Measurements from ENCODE around the gene AOC3. TPM values are rescaled to one million over a fixed set of nuclear protein-coding genes. Genes with fewer than 3 reads are reported as not detected.
"Not testable (repeated sequence)": the region's sequence is repeated elsewhere in the genome, so short reads cannot be mapped to it uniquely, and the experiment has no call there.

AOC3 gene
- total RNA-seq, 1 experiment from 2014 or later = 2.8 TPM

GRCh38 chr17:42898147-42898811, 47.3 kb downstream of the AOC3 start:
- H2BK120ac ChIP-seq (ENCODE audit: low read depth, low read length, poor library complexity, severe bottlenecking) = no peak overlapping the region
- H4K91ac ChIP-seq (ENCODE audit: insufficient read length, low read depth, low read length) = no peak overlapping the region
- H2BK5ac ChIP-seq (ENCODE audit: insufficient read length, low read length) = no peak overlapping the region
- no peak overlapping the region for H2BK12ac ChIP-seq (ENCODE audit: insufficient read length, low read depth, low read length)
- no peak overlapping the region for H3K4ac ChIP-seq (ENCODE audit: low read depth, low read length)
- H3K23me2 ChIP-seq (ENCODE audit: insufficient read length, low read depth, low read length, poor library complexity, severe bottlenecking) = no peaks in the 10 kb centered on the region
- no peaks in the 10 kb centered on the region for H3K79me2 ChIP-seq (ENCODE audit: insufficient read depth, low read length)
- H3K9me3 ChIP-seq (ENCODE audit: control insufficient read depth, low read depth, low read length) = no peaks in the 10 kb centered on the region
- no peak overlapping the region for H3K56ac ChIP-seq (ENCODE audit: insufficient read length, low read depth, low read length)
- no peak overlapping the region for H4K8ac ChIP-seq (replicated peaks; ENCODE audit: insufficient read length, low read depth, low read length)
- H3K23ac ChIP-seq (ENCODE audit: insufficient read length, low read depth, low read length) = no peak overlapping the region
- H4K5ac ChIP-seq (ENCODE audit: insufficient read length, low read depth, low read length) = no peak overlapping the region
- Mint-ChIP-seq H3K4me1 (peaks cover 7 to 8% of the 10 kb centered on the region in 2 experiments), H3K36me3 (ENCODE audit: insufficient read depth in 1 of 3, low read depth in 3 of 3) (no peaks in the 10 kb centered on the region), H3K4me3 (no peak overlapping the region; a peak in 1 of 5 replicates), H3K27ac (no peak overlapping the region), H3K9me3 (peaks cover 0 to 2% of the 10 kb centered on the region in 2 experiments; a peak in 1 of 5 replicates), H3K27me3 (ENCODE audit: low read depth) (peaks cover 6% of the 10 kb centered on the region)
- WGBS (ENCODE audit: extremely low coverage, insufficient read length, low lambda C conversion rate) = no CpG with 5 or more reads among the region's 7 CpGs
- H3K9ac ChIP-seq (ENCODE audit: extremely low read depth, insufficient read length, low read length) = no peak overlapping the region
- H3K27me3 ChIP-seq (ENCODE audit: insufficient read depth, low read length) = no peaks in the 10 kb centered on the region
- H2BK20ac ChIP-seq (ENCODE audit: low read depth, low read length, poor library complexity, severe bottlenecking) = no peak overlapping the region
- H3K18ac ChIP-seq (ENCODE audit: insufficient read length, low read depth, low read length) = no peak overlapping the region
- DNase-seq = no peak
- no peak overlapping the region for H3K4me2 ChIP-seq (ENCODE audit: insufficient read depth, insufficient read length, low read length)
- no peak overlapping the region for H2AK5ac ChIP-seq (ENCODE audit: insufficient read length, low read length)
- no peak overlapping the region for H3T11ph ChIP-seq (ENCODE audit: low read length)
- H4K20me1 ChIP-seq (ENCODE audit: control insufficient read depth, insufficient read depth, insufficient read length) = no peaks in the 10 kb centered on the region
- no peak overlapping the region for H3K27ac ChIP-seq (ENCODE audit: insufficient read length, low read depth, low read length)
- no peak for TF ChIP-seq CTCF (conservative IDR thresholded peaks at IDR 0.05)
- H3K4me1 ChIP-seq (ENCODE audit: insufficient read depth, low read length) = no peaks in the 10 kb centered on the region; the same call in 1 of the 2 replicates
- H3K14ac ChIP-seq (ENCODE audit: insufficient read depth, low read length) = no peak overlapping the region
- H2BK15ac ChIP-seq (ENCODE audit: low read depth, low read length) = no peak overlapping the region
- H2AFZ ChIP-seq (ENCODE audit: low read length) = no peak overlapping the region
- H3K79me1 ChIP-seq (ENCODE audit: insufficient read depth, low read depth, low read length, poor library complexity, severe bottlenecking) = no peaks in the 10 kb centered on the region

DNA sequence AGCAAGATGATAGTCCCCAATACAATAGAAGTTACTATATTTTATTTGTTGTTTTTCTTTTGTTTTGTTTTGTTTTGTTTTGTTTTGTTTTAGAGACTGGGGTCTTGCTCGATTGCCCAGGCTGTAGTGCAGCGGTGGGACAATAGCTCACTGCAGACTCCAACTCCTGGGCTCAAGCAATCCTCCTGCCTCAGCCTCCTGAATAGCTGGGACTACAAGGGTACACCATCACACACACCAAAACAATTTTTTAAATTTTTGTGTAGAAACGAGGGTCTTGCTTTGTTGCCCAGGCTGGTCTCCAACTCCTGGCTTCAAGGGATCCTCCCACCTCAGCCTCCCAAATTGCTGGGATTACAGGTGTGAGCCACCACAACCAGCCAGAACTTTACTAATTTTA, 49.0 kb downstream of the AOC3 start:
- H3K27me3 ChIP-seq (ENCODE audit: insufficient read depth, low read length); H4K8ac ChIP-seq (replicated peaks; ENCODE audit: insufficient read length, low read depth, low read length); H3K36me3 Mint-ChIP-seq (ENCODE audit: insufficient read depth in 1 of 3, low read depth in 3 of 3); H3K9me3 Mint-ChIP-seq; H3T11ph ChIP-seq (ENCODE audit: low read length); H2AK5ac ChIP-seq (ENCODE audit: insufficient read length, low read length); H3K4me1 ChIP-seq (ENCODE audit: insufficient read depth, low read length); H3K23me2 ChIP-seq (ENCODE audit: insufficient read length, low read depth, low read length, poor library complexity, severe bottlenecking); H2BK20ac ChIP-seq (ENCODE audit: low read depth, low read length, poor library complexity, severe bottlenecking); H3K4me3 Mint-ChIP-seq; H3K27me3 Mint-ChIP-seq (ENCODE audit: low read depth); H3K4ac ChIP-seq (ENCODE audit: low read depth, low read length); H3K18ac ChIP-seq (ENCODE audit: insufficient read length, low read depth, low read length); H3K27ac Mint-ChIP-seq; DNase-seq; H3K9ac ChIP-seq (ENCODE audit: extremely low read depth, insufficient read length, low read length); H3K4me1 Mint-ChIP-seq; H3K14ac ChIP-seq (ENCODE audit: insufficient read depth, low read length); H4K20me1 ChIP-seq (ENCODE audit: control insufficient read depth, insufficient read depth, insufficient read length); H3K4me2 ChIP-seq (ENCODE audit: insufficient read depth, insufficient read length, low read length); H3K9me3 ChIP-seq (ENCODE audit: control insufficient read depth, low read depth, low read length); H2BK12ac ChIP-seq (ENCODE audit: insufficient read length, low read depth, low read length); H3K79me1 ChIP-seq (ENCODE audit: insufficient read depth, low read depth, low read length, poor library complexity, severe bottlenecking); H3K23ac ChIP-seq (ENCODE audit: insufficient read length, low read depth, low read length); H4K5ac ChIP-seq (ENCODE audit: insufficient read length, low read depth, low read length); H3K79me2 ChIP-seq (ENCODE audit: insufficient read depth, low read length); H2BK15ac ChIP-seq (ENCODE audit: low read depth, low read length); H3K56ac ChIP-seq (ENCODE audit: insufficient read length, low read depth, low read length); H3K27ac ChIP-seq (ENCODE audit: insufficient read length, low read depth, low read length); H2BK120ac ChIP-seq (ENCODE audit: low read depth, low read length, poor library complexity, severe bottlenecking); H2AFZ ChIP-seq (ENCODE audit: low read length); H2BK5ac ChIP-seq (ENCODE audit: insufficient read length, low read length); H4K91ac ChIP-seq (ENCODE audit: insufficient read length, low read depth, low read length): not testable (repeated sequence)
- no CpG with 5 or more reads among the region's 3 CpGs for WGBS (ENCODE audit: extremely low coverage, insufficient read length, low lambda C conversion rate)

All from H9 (cell line).